GM18868 (cell line): ENCODE results near the gene HFM1.

Experiments used
- ATAC-seq: cut with Tn5 transposase; IDR thresholded peaks from one replicate; pipeline ENCODE4 v1.9.1; 2021; ENCODE audit warnings: mild to moderate bottlenecking, moderate library complexity; ENCODE audit not compliant: unreplicated experiment

HFM1 gene

GRCh38 chr1:91278754-91279153 lies 125.9 kb downstream of the HFM1 start:
- no peak for ATAC-seq

DNA sequence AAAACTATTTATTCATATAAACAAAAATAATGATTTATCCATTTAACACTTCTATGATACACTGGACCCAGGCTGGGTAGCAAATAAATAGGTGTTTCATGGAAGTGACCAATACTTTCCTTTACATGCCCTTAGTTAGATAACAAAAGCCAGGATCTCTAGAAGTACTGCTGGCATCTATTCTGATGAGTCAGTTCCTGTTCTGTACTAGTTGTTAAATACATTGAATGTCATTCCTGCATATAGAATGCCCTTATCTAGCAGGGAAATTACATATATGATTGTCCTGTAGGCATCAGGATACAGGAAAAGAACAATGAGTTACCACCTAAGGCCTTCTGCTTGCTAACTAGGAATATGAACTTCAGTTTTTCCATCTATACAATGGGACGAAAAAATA lies 130.8 kb downstream of the HFM1 start:
- ATAC-seq: no peak

DNA sequence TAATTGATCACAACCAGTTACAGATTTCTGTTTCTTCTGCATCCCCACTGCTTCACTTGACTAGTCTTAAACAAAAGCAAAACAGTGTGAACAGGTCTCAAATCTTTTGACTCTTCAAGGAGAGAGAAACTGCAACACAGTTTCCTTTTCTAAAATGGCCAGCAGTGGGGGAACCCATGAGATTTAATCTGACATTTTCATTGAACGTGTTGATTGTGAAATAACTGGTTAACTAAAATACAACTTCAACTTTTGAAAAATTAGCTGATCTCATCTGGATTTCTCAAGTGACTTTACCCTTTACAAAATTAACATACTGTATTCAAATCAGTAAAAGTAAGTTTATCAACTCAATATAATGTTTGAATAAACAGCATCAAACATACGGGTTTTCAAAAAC lies 143.0 kb downstream of the HFM1 start:
- no peak for ATAC-seq

DNA sequence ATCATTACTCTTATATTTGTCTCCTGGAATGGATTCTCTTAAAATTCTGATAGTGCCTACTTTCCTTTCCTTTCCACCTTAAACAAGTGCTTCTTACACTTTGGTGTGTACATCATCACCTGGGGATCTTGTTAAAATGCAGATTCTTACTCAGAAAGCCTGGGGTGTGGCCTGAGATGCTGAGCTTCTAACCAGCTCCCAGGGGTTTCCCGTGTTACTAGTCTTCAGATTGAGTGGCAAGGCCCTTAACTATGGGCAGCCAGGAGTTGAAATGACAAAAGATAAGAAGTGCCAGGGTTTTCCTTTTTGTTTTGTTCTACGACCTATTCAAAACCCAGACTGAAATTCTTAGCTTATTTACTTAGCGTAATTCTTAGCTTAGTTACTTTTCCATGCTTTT lies 159.2 kb downstream of the HFM1 start:
- ATAC-seq: no peak

GRCh38 chr1:91244737-91245136 lies 159.9 kb downstream of the HFM1 start:
- ATAC-seq: no peak

- no peak for ATAC-seq
These were observed 161.5 kb downstream of the HFM1 start for GRCh38 chr1:91243171-91243570.

- no peak for ATAC-seq
These were observed 170.5 kb downstream of the HFM1 start for GRCh38 chr1:91234181-91234580.

GRCh38 chr1:91226741-91227140 lies 177.9 kb downstream of the HFM1 start:
- ATAC-seq: no peak

- no peak for ATAC-seq
These were observed 179.8 kb downstream of the HFM1 start for GRCh38 chr1:91224878-91225277.

GRCh38 chr1:91221017-91221416 lies 183.6 kb downstream of the HFM1 start:
- ATAC-seq: no peak

- no peak for ATAC-seq
These were observed 186.7 kb downstream of the HFM1 start for GRCh38 chr1:91217911-91218310.
